Measurements from ENCODE around the gene TFPI.

The TFPI gene

GRCh38 chr2:187429989-187430388, 124.2 kb downstream of the TFPI start:
- H4K20me1 ChIP-seq (ENCODE audit: low read depth, low read length): no peaks in the 10 kb centered on the region
- no peaks in the 10 kb centered on the region for H3F3A ChIP-seq (ENCODE audit: insufficient read depth)
- H3K9me3 ChIP-seq (ENCODE audit: insufficient read depth, low read length): no peaks in the 10 kb centered on the region
- H3K27me3 ChIP-seq (ENCODE audit: low read length): no peaks in the 10 kb centered on the region
- no peak for TF ChIP-seq CTCF (IDR thresholded peaks at IDR 0.05; ENCODE audit: insufficient read depth, low read length, poor library complexity, severe bottlenecking)
- no peak for TF ChIP-seq EZH2phosphoT487 (conservative IDR thresholded peaks at IDR 0.05; ENCODE audit: low read length)
- no peak overlapping the region for H3K4me2 ChIP-seq (ENCODE audit: low read depth, low read length, poor library complexity, severe bottlenecking)
- no peaks in the 10 kb centered on the region for H3K9me2 ChIP-seq (replicated peaks; ENCODE audit: insufficient read depth, low read length)
- no peak overlapping the region for H3K4me3 ChIP-seq (ENCODE audit: insufficient read depth, low read length, poor library complexity, severe bottlenecking)
- H3K36me3 ChIP-seq (ENCODE audit: low read length): no peaks in the 10 kb centered on the region
- no peaks in the 10 kb centered on the region for H3K79me2 ChIP-seq (ENCODE audit: insufficient read depth, low read length)
- H2AFZ ChIP-seq (ENCODE audit: low read depth, low read length, severe bottlenecking): no peak overlapping the region
- H3K9ac ChIP-seq (ENCODE audit: low read length): no peak overlapping the region
- no peak overlapping the region for H3K27ac ChIP-seq (ENCODE audit: low read depth, low read length)

GRCh38 chr2:187424146-187424545, 130.1 kb downstream of the TFPI start:
- Histone ChIP-seq H3K27ac (ENCODE audit: low read depth, low read length) (no peak overlapping the region), H3K36me3 (ENCODE audit: low read length) (no peaks in the 10 kb centered on the region), H3K9me2 (replicated peaks; ENCODE audit: insufficient read depth, low read length) (no peaks in the 10 kb centered on the region), H3K9me3 (ENCODE audit: insufficient read depth, low read length) (no peaks in the 10 kb centered on the region), H4K20me1 (ENCODE audit: low read depth, low read length) (no peaks in the 10 kb centered on the region), H3K9ac (ENCODE audit: low read length) (no peak overlapping the region), H3K27me3 (ENCODE audit: low read length) (no peaks in the 10 kb centered on the region), H3K79me2 (ENCODE audit: insufficient read depth, low read length) (no peaks in the 10 kb centered on the region), H3K4me3 (ENCODE audit: insufficient read depth, low read length, poor library complexity, severe bottlenecking) (no peak overlapping the region), H3F3A (ENCODE audit: insufficient read depth) (no peaks in the 10 kb centered on the region), H3K4me2 (ENCODE audit: low read depth, low read length, poor library complexity, severe bottlenecking) (no peak overlapping the region), H2AFZ (ENCODE audit: low read depth, low read length, severe bottlenecking) (no peak overlapping the region)
- TF ChIP-seq CTCF (IDR thresholded peaks at IDR 0.05; ENCODE audit: insufficient read depth, low read length, poor library complexity, severe bottlenecking): no peak
- no peak for TF ChIP-seq EZH2phosphoT487 (conservative IDR thresholded peaks at IDR 0.05; ENCODE audit: low read length)

GRCh38 chr2:187422282-187422681, 132.0 kb downstream of the TFPI start:
- no peak overlapping the region for H3K4me3 ChIP-seq (ENCODE audit: insufficient read depth, low read length, poor library complexity, severe bottlenecking)
- no peaks in the 10 kb centered on the region for H3K9me3 ChIP-seq (ENCODE audit: insufficient read depth, low read length)
- TF ChIP-seq CTCF (IDR thresholded peaks at IDR 0.05; ENCODE audit: insufficient read depth, low read length, poor library complexity, severe bottlenecking) (no peak), EZH2phosphoT487 (conservative IDR thresholded peaks at IDR 0.05; ENCODE audit: low read length) (no peak)
- H3K9ac ChIP-seq (ENCODE audit: low read length): no peak overlapping the region
- H3K27ac ChIP-seq (ENCODE audit: low read depth, low read length): no peak overlapping the region
- H2AFZ ChIP-seq (ENCODE audit: low read depth, low read length, severe bottlenecking): no peak overlapping the region
- no peaks in the 10 kb centered on the region for H3K79me2 ChIP-seq (ENCODE audit: insufficient read depth, low read length)
- H3K27me3 ChIP-seq (ENCODE audit: low read length): no peaks in the 10 kb centered on the region
- no peaks in the 10 kb centered on the region for H3F3A ChIP-seq (ENCODE audit: insufficient read depth)
- no peaks in the 10 kb centered on the region for H4K20me1 ChIP-seq (ENCODE audit: low read depth, low read length)
- H3K36me3 ChIP-seq (ENCODE audit: low read length): no peaks in the 10 kb centered on the region
- no peaks in the 10 kb centered on the region for H3K9me2 ChIP-seq (replicated peaks; ENCODE audit: insufficient read depth, low read length)
- H3K4me2 ChIP-seq (ENCODE audit: low read depth, low read length, poor library complexity, severe bottlenecking): no peak overlapping the region

Data from SU-DHL-6 (cell line).